Stimulated activated CD4-positive, alpha-beta T cell treated with anti-CD3 and anti-CD28 coated beads, Interleukin-2, amount 100 ng/mL, for 4 hours (primary cell): ENCODE measurements around the gene APLF.
"Not testable (repeated sequence)": the region's sequence is repeated elsewhere in the genome, so short reads cannot be mapped to it uniquely, and the experiment has no call there.

Source experiments
- DNase-seq: peaks from one replicate; pipeline ENCODE4 v3.0.0-alpha.2; 2020; ENCODE audit warnings: low read depth

Gene APLF

GRCh38 chr2:68476454-68476853 is 9.1 kb downstream of the APLF start:
- no peak for DNase-seq

GRCh38 chr2:68478688-68479087 is 11.3 kb downstream of the APLF start:
- no peak for DNase-seq

GRCh38 chr2:68482296-68482820 is 15.0 kb downstream of the APLF start:
- DNase-seq = no peak

- DNase-seq = no peak
These were observed 15.6 kb downstream of the APLF start for GRCh38 chr2:68483011-68483410.

GRCh38 chr2:68487773-68488355 is 20.5 kb downstream of the APLF start:
- no peak for DNase-seq

- not testable (repeated sequence) for DNase-seq
These were observed 21.2 kb downstream of the APLF start for GRCh38 chr2:68488605-68489004.

- DNase-seq = no peak
These were observed 21.9 kb downstream of the APLF start for GRCh38 chr2:68489282-68489681.

GRCh38 chr2:68491582-68491981 is 24.2 kb downstream of the APLF start:
- DNase-seq = no peak

- DNase-seq = no peak
These were observed 31.7 kb downstream of the APLF start for GRCh38 chr2:68499133-68499532.

- no peak for DNase-seq
These were observed 33.3 kb downstream of the APLF start for GRCh38 chr2:68500649-68501048.

- no peak for DNase-seq
These were observed 34.4 kb downstream of the APLF start for GRCh38 chr2:68501768-68502167.

- DNase-seq = no peak
These were observed 38.3 kb downstream of the APLF start for GRCh38 chr2:68505603-68506159.

GRCh38 chr2:68506170-68506569 is 38.8 kb downstream of the APLF start:
- DNase-seq = no peak

- DNase-seq = no peak
These were observed 44.9 kb downstream of the APLF start for GRCh38 chr2:68512326-68512725.

- DNase-seq = no peak
These were observed 45.6 kb downstream of the APLF start for GRCh38 chr2:68512966-68513365.

- DNase-seq = no peak
These were observed 47.0 kb downstream of the APLF start for GRCh38 chr2:68514316-68514929.

GRCh38 chr2:68516051-68516955 is 48.9 kb downstream of the APLF start:
- DNase-seq = no peak

- no peak for DNase-seq
These were observed 51.9 kb downstream of the APLF start for GRCh38 chr2:68519236-68519635.

- DNase-seq = no peak
These were observed 53.7 kb downstream of the APLF start for GRCh38 chr2:68521037-68521436.

GRCh38 chr2:68526943-68527342 is 59.6 kb downstream of the APLF start:
- not testable (repeated sequence) for DNase-seq

- DNase-seq = not testable (repeated sequence)
These were observed 60.1 kb downstream of the APLF start for GRCh38 chr2:68527343-68528081.

- not testable (repeated sequence) for DNase-seq
These were observed 61.8 kb downstream of the APLF start for GRCh38 chr2:68529156-68529555.
